Activated CD4-positive, alpha-beta T cell treated with anti-CD3 and anti-CD28 coated beads, Interleukin-2, amount 50 U/mL, for 24 hours (primary cell): Measurements from ENCODE around the gene CHFR.
"Not testable (repeated sequence)": the region's sequence is repeated elsewhere in the genome, so short reads cannot be mapped to it uniquely, and the experiment has no call there.

Source experiments
- DNase-seq, 2 donors: peaks; one replicate each; pipeline ENCODE4 v3.0.0-alpha.2; 2020; ENCODE audit warnings: low read depth in 1 of 2, low spot score in 1 of 2

Gene CHFR

GRCh38 chr12:132841151-132841550 lies 46.3 kb downstream of the CHFR start:
- DNase-seq = no peak

- no peak for DNase-seq
Observed at GRCh38 chr12:132840536-132840935, 46.9 kb downstream of the CHFR start.

GRCh38 chr12:132839558-132840235 lies 47.7 kb downstream of the CHFR start:
- no peak for DNase-seq

GRCh38 chr12:132838410-132839080 lies 48.9 kb downstream of the CHFR start:
- DNase-seq = no peak

- DNase-seq = no peak
Observed at GRCh38 chr12:132837693-132838409, 49.6 kb downstream of the CHFR start.

GRCh38 chr12:132836795-132837331 lies 50.5 kb downstream of the CHFR start:
- no peak for DNase-seq

GRCh38 chr12:132836230-132836629 lies 51.2 kb downstream of the CHFR start:
- DNase-seq = not testable (repeated sequence)

- no peak for DNase-seq
Observed at GRCh38 chr12:132835076-132836025, 52.1 kb downstream of the CHFR start.

GRCh38 chr12:132834181-132834711 lies 53.2 kb downstream of the CHFR start:
- DNase-seq = no peak

GRCh38 chr12:132833341-132833740 lies 54.1 kb downstream of the CHFR start:
- DNase-seq = no peak

- DNase-seq = no peak
Observed at GRCh38 chr12:132831771-132832170, 55.6 kb downstream of the CHFR start.

GRCh38 chr12:132828706-132829534 lies 58.5 kb downstream of the CHFR start, which contains the start of gene GOLGA3:
TSS of gene GOLGA3 (minus strand) at chr12:132828869. CDS start at chr12:132822128, 6,741 bp downstream.
- peak; percentile 93 to 95 for DNase-seq

GRCh38 chr12:132827763-132828703 lies 59.4 kb downstream of the CHFR start:
- DNase-seq = peak in 1 of 2 donors; percentile 13

- no peak for DNase-seq
Observed at GRCh38 chr12:132825861-132826260, 61.5 kb downstream of the CHFR start.

- DNase-seq = no peak
Observed at GRCh38 chr12:132825089-132825488, 62.3 kb downstream of the CHFR start.

GRCh38 chr12:132824053-132824452 lies 63.4 kb downstream of the CHFR start:
- no peak for DNase-seq

- DNase-seq = no peak
Observed at GRCh38 chr12:132818562-132818961, 68.8 kb downstream of the CHFR start.

GRCh38 chr12:132814232-132814631 lies 73.2 kb downstream of the CHFR start:
- no peak for DNase-seq
